ENCODE data around the gene YARS1. TPM values are rescaled to one million over a fixed set of nuclear protein-coding genes. Genes with fewer than 3 reads are reported as not detected.

Gene YARS1
- total and polyA plus RNA-seq, 8 donors = 25.1 to 135 (median 34.9) TPM

DNA sequence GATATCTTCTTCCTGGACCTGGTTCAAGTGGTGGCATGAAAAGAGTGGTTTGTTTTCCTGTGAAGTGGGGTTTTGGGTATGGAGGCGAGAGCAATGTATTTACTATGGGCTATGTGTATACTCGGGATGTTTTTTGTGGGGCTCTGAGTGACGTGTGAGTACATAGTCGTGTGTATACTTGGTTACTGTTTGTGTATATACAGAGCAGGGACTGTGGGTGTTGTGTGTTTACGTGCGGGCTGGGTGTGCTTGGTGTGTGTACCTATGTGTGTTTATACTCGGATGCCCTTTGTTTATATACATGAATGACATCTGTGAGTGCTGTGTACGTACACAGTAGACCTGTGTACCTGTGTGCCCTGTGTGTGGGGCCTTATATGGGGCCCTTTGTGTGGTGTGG lies 50.0 kb downstream of the YARS1 start:
- intact Hi-C loops (cut with DNase I) = no loop called here

DNA sequence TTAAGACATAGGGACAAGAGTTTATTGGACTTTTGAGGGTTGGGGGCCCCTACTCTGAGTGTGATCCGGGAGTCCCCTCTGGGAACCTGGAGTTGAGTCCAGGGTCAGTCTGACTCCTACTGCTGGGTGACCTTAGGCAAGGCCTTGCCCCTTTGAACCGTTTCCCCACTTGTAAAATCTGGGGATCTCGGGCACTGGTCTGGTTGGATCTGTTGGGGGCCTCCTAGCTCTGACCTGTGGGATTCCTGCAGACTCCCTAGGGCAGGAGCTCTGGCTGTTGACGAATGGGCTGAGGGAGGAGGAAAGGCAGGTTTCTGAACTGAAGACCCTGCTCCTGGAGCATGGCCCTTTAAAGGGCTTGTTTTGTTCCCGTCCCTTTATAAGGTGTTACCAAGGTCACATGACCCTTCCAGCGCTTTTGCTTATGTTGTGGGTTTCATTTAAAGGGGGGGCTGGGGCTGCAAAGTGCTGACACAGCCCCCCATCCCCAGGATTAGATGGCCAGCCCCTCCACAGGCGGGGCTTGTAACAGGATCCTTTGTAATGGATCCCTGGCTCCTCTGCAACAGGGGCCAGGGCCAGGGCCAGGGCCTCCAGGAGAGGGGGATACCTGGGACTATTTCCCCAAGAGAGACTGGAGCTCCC lies 50.7 kb downstream of the YARS1 start:
- DNase-seq = peak in 2 of 6 donors; percentile 3 to 14
- peaks cover 0 to 24% (median 10%) of the 10 kb centered on the region in 3 donors for H3K36me3 ChIP-seq
- TF ChIP-seq, protein P1, sequence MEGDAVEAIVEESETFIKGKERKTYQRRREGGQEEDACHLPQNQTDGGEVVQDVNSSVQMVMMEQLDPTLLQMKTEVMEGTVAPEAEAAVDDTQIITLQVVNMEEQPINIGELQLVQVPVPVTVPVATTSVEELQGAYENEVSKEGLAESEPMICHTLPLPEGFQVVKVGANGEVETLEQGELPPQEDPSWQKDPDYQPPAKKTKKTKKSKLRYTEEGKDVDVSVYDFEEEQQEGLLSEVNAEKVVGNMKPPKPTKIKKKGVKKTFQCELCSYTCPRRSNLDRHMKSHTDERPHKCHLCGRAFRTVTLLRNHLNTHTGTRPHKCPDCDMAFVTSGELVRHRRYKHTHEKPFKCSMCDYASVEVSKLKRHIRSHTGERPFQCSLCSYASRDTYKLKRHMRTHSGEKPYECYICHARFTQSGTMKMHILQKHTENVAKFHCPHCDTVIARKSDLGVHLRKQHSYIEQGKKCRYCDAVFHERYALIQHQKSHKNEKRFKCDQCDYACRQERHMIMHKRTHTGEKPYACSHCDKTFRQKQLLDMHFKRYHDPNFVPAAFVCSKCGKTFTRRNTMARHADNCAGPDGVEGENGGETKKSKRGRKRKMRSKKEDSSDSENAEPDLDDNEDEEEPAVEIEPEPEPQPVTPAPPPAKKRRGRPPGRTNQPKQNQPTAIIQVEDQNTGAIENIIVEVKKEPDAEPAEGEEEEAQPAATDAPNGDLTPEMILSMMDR (IDR thresholded peaks at IDR 0.05) = no peak
- H3K27me3 ChIP-seq = no peaks in the 10 kb centered on the region
- no peak overlapping the region for H3K4me3 ChIP-seq
- no peaks in the 10 kb centered on the region for H3K9me3 ChIP-seq
- no peak for FAIRE-seq
- peak overlapping the region; percentile 8 to 60 (median 42) for H3K27ac ChIP-seq
- peaks cover 38 to 57% (median 43%) of the 10 kb centered on the region in 3 donors for H3K4me1 ChIP-seq
- WGBS, 2 donors = 40% methylated on average over 7 of the region's 7 CpGs
- intact Hi-C loops (cut with DNase I) = no loop called here
- no peak for ATAC-seq

More for the DNA sequence above, 50.0 kb downstream of the YARS1 start:
- peaks cover 0 to 24% (median 10%) of the 10 kb centered on the region in 3 donors for H3K36me3 ChIP-seq
- ATAC-seq = peak in 1 of 4 donors; percentile 1
- 21 to 30% methylated on average over 8 of the region's 8 CpGs for WGBS, 2 donors
- no peaks in the 10 kb centered on the region for H3K9me3 ChIP-seq
- H3K4me3 ChIP-seq = no peak overlapping the region
- FAIRE-seq = no peak
- TF ChIP-seq, protein P1 (IDR thresholded peaks at IDR 0.05) = no peak
- peaks cover 31 to 50% (median 38%) of the 10 kb centered on the region in 3 donors for H3K4me1 ChIP-seq
- DNase-seq = peak in 1 of 6 donors; percentile 10
- peak overlapping the region in 2 of 4 donors; percentile 50 to 60 for H3K27ac ChIP-seq
- no peaks in the 10 kb centered on the region for H3K27me3 ChIP-seq

DNA sequence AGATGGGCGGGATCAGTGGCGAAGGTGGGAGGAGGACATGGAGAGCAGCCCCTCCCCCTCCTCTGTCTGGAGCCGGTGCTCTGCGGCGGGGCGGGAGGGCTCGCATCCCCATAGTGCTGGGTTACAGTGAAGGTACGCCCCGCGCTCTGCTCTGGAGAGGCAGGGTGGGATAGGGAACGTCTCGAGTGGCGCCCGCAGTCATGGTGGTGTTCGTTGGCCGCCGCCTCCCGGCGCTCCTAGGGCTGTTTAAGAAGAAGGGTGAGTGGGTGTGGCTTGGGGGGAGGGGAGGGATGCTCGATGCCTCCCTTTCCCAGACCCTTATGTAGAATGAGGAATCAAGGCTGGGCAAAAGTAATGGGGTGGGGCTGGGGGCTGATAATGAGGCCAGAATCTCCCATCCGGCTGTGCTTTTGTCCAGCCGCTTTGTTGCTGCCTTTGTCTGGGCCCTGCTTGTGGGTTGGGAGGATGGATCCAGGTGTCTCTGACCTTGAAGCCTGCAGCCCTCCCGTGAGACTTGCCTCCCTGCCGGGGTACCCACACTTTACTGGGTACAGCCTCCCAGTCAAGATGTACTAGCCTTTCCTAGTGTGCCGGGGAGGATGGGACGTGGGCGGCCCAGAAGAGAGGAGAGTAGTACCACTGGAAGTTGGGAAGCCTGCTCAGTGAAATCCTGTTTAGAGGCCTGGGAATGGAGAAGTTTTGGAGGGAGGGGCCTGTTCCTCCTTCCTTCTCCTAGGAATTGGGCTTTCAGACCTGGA lies 51.4 kb downstream of the YARS1 start:
- intact Hi-C loops (cut with DNase I) = no loop called here
- no peak for FAIRE-seq

DNA sequence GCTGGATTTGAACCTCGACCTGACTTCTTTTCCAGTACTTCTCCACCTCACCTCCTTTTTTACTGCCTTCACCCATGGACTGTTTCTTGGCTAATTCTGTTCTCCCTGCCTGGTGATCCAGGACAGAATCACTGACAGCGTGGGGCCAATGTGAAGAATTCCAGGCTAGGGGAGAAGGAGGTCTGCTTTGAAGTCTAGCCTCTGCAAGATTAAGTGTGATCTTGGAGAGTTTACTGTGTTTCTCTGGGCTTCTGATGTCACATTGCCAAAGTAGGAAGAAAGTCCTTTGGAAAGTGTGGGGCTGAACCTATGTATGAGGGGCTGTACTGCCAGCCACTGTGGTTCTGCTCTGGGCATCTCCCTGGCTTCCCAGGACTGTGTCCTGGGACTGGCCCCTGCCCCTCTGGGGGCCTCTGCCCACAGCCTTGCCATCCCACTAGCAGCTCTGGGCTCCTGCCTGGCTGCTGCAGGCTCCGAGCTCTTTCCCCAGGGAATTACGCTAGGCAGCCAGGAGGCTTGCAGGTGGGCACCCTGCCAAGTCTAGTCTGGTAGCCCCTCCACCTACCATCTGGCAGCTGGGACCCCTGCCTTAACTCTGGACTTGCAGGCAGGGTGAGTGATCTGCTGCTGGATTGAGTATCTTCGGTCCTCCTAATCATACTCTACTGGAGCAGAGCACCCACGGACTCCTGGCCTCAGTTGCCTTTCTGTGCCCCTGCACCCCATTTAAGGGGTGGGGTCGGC lies 52.2 kb downstream of the YARS1 start:
- Histone ChIP-seq H3K9me3 (no peaks in the 10 kb centered on the region), H3K36me3 (peaks cover 0 to 15% (median 3%) of the 10 kb centered on the region in 3 donors), H3K27ac (peak overlapping the region in 3 of 4 donors; percentile 33 to 60 (median 38)), H3K4me3 (no peak overlapping the region), H3K27me3 (no peaks in the 10 kb centered on the region), H3K4me1 (peaks cover 44 to 67% (median 51%) of the 10 kb centered on the region in 3 donors)
- DNase-seq = peak in 2 of 6 donors; percentile 43 to 44
- 59 to 63% methylated on average over 7 of the region's 7 CpGs for WGBS, 2 donors
- TF ChIP-seq, protein P1 (IDR thresholded peaks at IDR 0.05) = no peak
- FAIRE-seq = no peak
- intact Hi-C loops (cut with DNase I) = no loop called here
- ATAC-seq = no peak

More for the DNA sequence above, 51.4 kb downstream of the YARS1 start:
- ATAC-seq = no peak
- Histone ChIP-seq H3K27ac (peak overlapping the region in 3 of 4 donors; percentile 8 to 60 (median 50)), H3K9me3 (no peaks in the 10 kb centered on the region), H3K4me3 (no peak overlapping the region), H3K36me3 (peaks cover 0 to 22% (median 9%) of the 10 kb centered on the region in 3 donors), H3K4me1 (peaks cover 43 to 64% (median 50%) of the 10 kb centered on the region in 3 donors), H3K27me3 (no peaks in the 10 kb centered on the region)
- TF ChIP-seq, protein P1 (IDR thresholded peaks at IDR 0.05) = no peak
- WGBS, 2 donors = 70 to 78% methylated on average over 24 to 27 of the region's 27 CpGs
- peak in 1 of 6 donors; percentile 74 for DNase-seq

Measured in pancreas (tissue), 10 donors.